Erythroblast (primary cell): ENCODE results near the gene ATF3.

Experiments used
- GATA1 ChIP-seq: IDR thresholded peaks from 2 replicates; pipeline ENCODE4 v1.6.1; 2011; ENCODE audit warnings: low read depth, mild to moderate bottlenecking, control low read depth, low read length, moderate library complexity
- POLR2A ChIP-seq: IDR thresholded peaks from 2 replicates; pipeline ENCODE4 v1.6.1; 2011; ENCODE audit warnings: mild to moderate bottlenecking, low read length

DNA sequence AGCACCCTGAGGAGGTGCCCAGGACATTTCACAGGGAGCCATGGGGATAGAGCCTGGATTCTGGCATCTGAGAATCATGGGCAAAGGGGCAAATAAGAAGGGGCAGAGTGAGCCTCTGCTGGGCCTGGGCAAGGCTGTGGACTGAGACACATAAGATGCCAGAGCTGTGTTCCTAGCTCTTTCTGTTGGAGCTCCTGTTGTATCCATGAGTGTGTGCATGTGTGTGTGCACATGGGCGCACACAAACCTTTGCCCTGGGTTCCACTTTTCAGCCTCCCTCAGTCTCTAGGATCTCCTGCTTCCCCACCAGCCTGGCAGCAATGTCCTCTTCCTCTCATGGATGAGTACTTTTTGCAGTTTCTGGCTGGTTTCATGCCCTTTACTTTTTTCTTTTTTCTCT, 44.0 kb downstream of the ATF3 start:
- TF ChIP-seq POLR2A (no peak), GATA1 (no peak)
